ENCODE results near the gene IL17A.
A peak's percentile ranks its signal among the peaks of the same experiment; 100 is the strongest.

The IL17A gene

GRCh38 chr6:52201046-52201445 lies 14.9 kb downstream of the IL17A start:
- DNase-seq (ENCODE audit: low spot score) (no peak), ATAC-seq (ENCODE audit: low read depth) (no peak)
- Histone ChIP-seq H3K9me3 (ENCODE audit: severe bottlenecking) (no peaks in the 10 kb centered on the region), H3K36me3 (ENCODE audit: low read depth) (no peaks in the 10 kb centered on the region), H3K4me1 (ENCODE audit: insufficient read depth, poor library complexity, severe bottlenecking) (no peaks in the 10 kb centered on the region), H3K27ac (ENCODE audit: poor library complexity, severe bottlenecking) (no peak overlapping the region), H3K4me3 (ENCODE audit: severe bottlenecking) (no peak overlapping the region), H3K27me3 (ENCODE audit: insufficient read depth, poor library complexity, severe bottlenecking) (no peaks in the 10 kb centered on the region)
- TF ChIP-seq CTCF (IDR thresholded peaks at IDR 0.05; ENCODE audit: poor library complexity, severe bottlenecking) = no peak

GRCh38 chr6:52201493-52201892 lies 15.3 kb downstream of the IL17A start:
- ATAC-seq (ENCODE audit: low read depth) = no peak

GRCh38 chr6:52207066-52207465 lies 20.9 kb downstream of the IL17A start:
- no peak for DNase-seq (ENCODE audit: low spot score)
- peak; percentile 11 for TF ChIP-seq CTCF (IDR thresholded peaks at IDR 0.05; ENCODE audit: poor library complexity, severe bottlenecking)
- ATAC-seq (ENCODE audit: low read depth) = no peak
- no peak overlapping the region for H3K4me3 ChIP-seq (ENCODE audit: severe bottlenecking)
- no peaks in the 10 kb centered on the region for H3K36me3 ChIP-seq (ENCODE audit: low read depth)
- H3K27me3 ChIP-seq (ENCODE audit: insufficient read depth, poor library complexity, severe bottlenecking) = no peaks in the 10 kb centered on the region
- H3K4me1 ChIP-seq (ENCODE audit: insufficient read depth, poor library complexity, severe bottlenecking) = no peaks in the 10 kb centered on the region
- no peak overlapping the region for H3K27ac ChIP-seq (ENCODE audit: poor library complexity, severe bottlenecking)
- no peaks in the 10 kb centered on the region for H3K9me3 ChIP-seq (ENCODE audit: severe bottlenecking)

More at GRCh38 chr6:52201493-52201892, 15.3 kb downstream of the IL17A start:
- Histone ChIP-seq H3K36me3 (ENCODE audit: low read depth) (no peaks in the 10 kb centered on the region), H3K4me1 (ENCODE audit: insufficient read depth, poor library complexity, severe bottlenecking) (no peaks in the 10 kb centered on the region), H3K27ac (ENCODE audit: poor library complexity, severe bottlenecking) (no peak overlapping the region), H3K27me3 (ENCODE audit: insufficient read depth, poor library complexity, severe bottlenecking) (no peaks in the 10 kb centered on the region), H3K9me3 (ENCODE audit: severe bottlenecking) (no peaks in the 10 kb centered on the region), H3K4me3 (ENCODE audit: severe bottlenecking) (no peak overlapping the region)
- no peak for DNase-seq (ENCODE audit: low spot score)
- no peak for TF ChIP-seq CTCF (IDR thresholded peaks at IDR 0.05; ENCODE audit: poor library complexity, severe bottlenecking)

GRCh38 chr6:52208612-52209011 lies 22.4 kb downstream of the IL17A start:
- Histone ChIP-seq H3K36me3 (ENCODE audit: low read depth) (no peaks in the 10 kb centered on the region), H3K9me3 (ENCODE audit: severe bottlenecking) (no peaks in the 10 kb centered on the region), H3K27me3 (ENCODE audit: insufficient read depth, poor library complexity, severe bottlenecking) (no peaks in the 10 kb centered on the region), H3K27ac (ENCODE audit: poor library complexity, severe bottlenecking) (no peak overlapping the region), H3K4me3 (ENCODE audit: severe bottlenecking) (no peak overlapping the region), H3K4me1 (ENCODE audit: insufficient read depth, poor library complexity, severe bottlenecking) (no peaks in the 10 kb centered on the region)
- no peak for TF ChIP-seq CTCF (IDR thresholded peaks at IDR 0.05; ENCODE audit: poor library complexity, severe bottlenecking)
- DNase-seq (ENCODE audit: low spot score) (no peak), ATAC-seq (ENCODE audit: low read depth) (no peak)

GRCh38 chr6:52209770-52210169 lies 23.6 kb downstream of the IL17A start:
- no peaks in the 10 kb centered on the region for H3K9me3 ChIP-seq (ENCODE audit: severe bottlenecking)
- ATAC-seq (ENCODE audit: low read depth) (no peak), DNase-seq (ENCODE audit: low spot score) (no peak)
- no peak overlapping the region for H3K27ac ChIP-seq (ENCODE audit: poor library complexity, severe bottlenecking)
- peaks cover 3% of the 10 kb centered on the region for H3K27me3 ChIP-seq (ENCODE audit: insufficient read depth, poor library complexity, severe bottlenecking)
- H3K36me3 ChIP-seq (ENCODE audit: low read depth) = no peaks in the 10 kb centered on the region
- TF ChIP-seq CTCF (IDR thresholded peaks at IDR 0.05; ENCODE audit: poor library complexity, severe bottlenecking) = no peak
- H3K4me3 ChIP-seq (ENCODE audit: severe bottlenecking) = no peak overlapping the region
- H3K4me1 ChIP-seq (ENCODE audit: insufficient read depth, poor library complexity, severe bottlenecking) = no peaks in the 10 kb centered on the region
